Osteoblast (primary cell): Measurements from ENCODE around the gene CNOT6L. TPM values are rescaled to one million over a fixed set of nuclear protein-coding genes. Genes with fewer than 3 reads are reported as not detected.

Source experiments
- DNase-seq: peaks from one replicate; pipeline ENCODE4 v3.0.0; 2011; ENCODE audit warnings: low spot score, mixed read lengths; ENCODE audit not compliant: insufficient read length; ENCODE audit errors: missing footprints
- H2AFZ ChIP-seq: 2 replicates; pipeline ENCODE4 v1.6.0; 2011; ENCODE audit warnings: mild to moderate bottlenecking, low read length
- H3K27ac ChIP-seq: 2 replicates; pipeline ENCODE4 v1.5.1; 2011; ENCODE audit warnings: mild to moderate bottlenecking, low read depth, low read length, moderate library complexity
- H3K27me3 ChIP-seq: 2 replicates; pipeline ENCODE4 v1.6.0; 2012; ENCODE audit warnings: mild to moderate bottlenecking, control low read depth, inconsistent platforms, low read length, moderate library complexity; ENCODE audit not compliant: insufficient read depth
- H3K36me3 ChIP-seq: 2 replicates; pipeline ENCODE4 v1.5.1; 2011; ENCODE audit warnings: mild to moderate bottlenecking, low read length, control low read depth, moderate library complexity; ENCODE audit not compliant: insufficient read depth
- H3K4me1 ChIP-seq: 2 replicates; pipeline ENCODE4 v1.5.1; 2011; ENCODE audit warnings: mild to moderate bottlenecking, low read length, control low read depth, moderate library complexity; ENCODE audit not compliant: insufficient read depth
- H3K4me2 ChIP-seq: 2 replicates; pipeline ENCODE4 v1.6.0; 2011; ENCODE audit warnings: mild to moderate bottlenecking, low read length; ENCODE audit not compliant: insufficient read depth
- H3K4me3 ChIP-seq: fragments of 200-600 bp; sonication (generic); 3 replicates; pipeline ENCODE4 v1.5.1; 2012; ENCODE audit warnings: mild to moderate bottlenecking, low read length, inconsistent platforms; ENCODE audit not compliant: insufficient read depth
- H3K79me2 ChIP-seq: 2 replicates; pipeline ENCODE4 v1.6.0; 2012; ENCODE audit warnings: mild to moderate bottlenecking, low read length, control low read depth, inconsistent platforms; ENCODE audit not compliant: insufficient read depth
- H3K9me3 ChIP-seq: 2 replicates; pipeline ENCODE4 v1.5.1; 2011; ENCODE audit warnings: low read depth, low read length, control low read depth
- H4K20me1 ChIP-seq: 2 replicates; pipeline ENCODE4 v1.6.0; 2012; ENCODE audit warnings: mild to moderate bottlenecking, low read length, control low read depth; ENCODE audit not compliant: insufficient read depth
- CTCF ChIP-seq: IDR thresholded peaks from 2 replicates; pipeline ENCODE4 v1.5.1; 2011; ENCODE audit warnings: mild to moderate bottlenecking, low read depth, low read length, moderate library complexity; ENCODE audit errors: extremely low read depth
- total RNA-seq: library from RNA; depleted of rRNA; stranded (reverse); fragments of >200 nt; gene quantifications from 2 replicates; pipeline ENCODE4 v1.2.3, GENCODE V29; 2012

Gene CNOT6L
- total RNA-seq, 1 donor = 15.2 TPM

- H4K20me1 ChIP-seq = no peaks in the 10 kb centered on the region
- no peak overlapping the region for H3K4me3 ChIP-seq
- no peak for DNase-seq
Observed at GRCh38 chr4:77711469-77711868, 107.7 kb downstream of the CNOT6L start.

GRCh38 chr4:77710684-77711083 lies 108.5 kb downstream of the CNOT6L start:
- Histone ChIP-seq H3K27ac (no peak overlapping the region), H3K9me3 (no peaks in the 10 kb centered on the region), H3K4me3 (no peak overlapping the region), H2AFZ (no peak overlapping the region), H3K27me3 (no peaks in the 10 kb centered on the region), H3K4me1 (no peaks in the 10 kb centered on the region), H4K20me1 (no peaks in the 10 kb centered on the region), H3K4me2 (no peak overlapping the region), H3K79me2 (no peaks in the 10 kb centered on the region), H3K36me3 (no peaks in the 10 kb centered on the region)
- TF ChIP-seq CTCF = no peak
- no peak for DNase-seq

More at GRCh38 chr4:77711469-77711868, 107.7 kb downstream of the CNOT6L start:
- Histone ChIP-seq H3K4me1 (no peaks in the 10 kb centered on the region), H3K79me2 (no peaks in the 10 kb centered on the region), H3K4me2 (no peak overlapping the region), H3K36me3 (no peaks in the 10 kb centered on the region), H3K27ac (no peak overlapping the region), H3K27me3 (no peaks in the 10 kb centered on the region), H3K9me3 (no peaks in the 10 kb centered on the region), H2AFZ (no peak overlapping the region)
- no peak for TF ChIP-seq CTCF

GRCh38 chr4:77710059-77710458 lies 109.1 kb downstream of the CNOT6L start:
- no peaks in the 10 kb centered on the region for H4K20me1 ChIP-seq
- H3K79me2 ChIP-seq = no peaks in the 10 kb centered on the region
- no peak for TF ChIP-seq CTCF
- no peaks in the 10 kb centered on the region for H3K27me3 ChIP-seq
- H2AFZ ChIP-seq = no peak overlapping the region
- DNase-seq = no peak
- H3K27ac ChIP-seq = no peak overlapping the region
- no peak overlapping the region for H3K4me2 ChIP-seq
- H3K4me1 ChIP-seq = no peaks in the 10 kb centered on the region
- no peaks in the 10 kb centered on the region for H3K9me3 ChIP-seq
- no peaks in the 10 kb centered on the region for H3K36me3 ChIP-seq
- H3K4me3 ChIP-seq = no peak overlapping the region

DNA sequence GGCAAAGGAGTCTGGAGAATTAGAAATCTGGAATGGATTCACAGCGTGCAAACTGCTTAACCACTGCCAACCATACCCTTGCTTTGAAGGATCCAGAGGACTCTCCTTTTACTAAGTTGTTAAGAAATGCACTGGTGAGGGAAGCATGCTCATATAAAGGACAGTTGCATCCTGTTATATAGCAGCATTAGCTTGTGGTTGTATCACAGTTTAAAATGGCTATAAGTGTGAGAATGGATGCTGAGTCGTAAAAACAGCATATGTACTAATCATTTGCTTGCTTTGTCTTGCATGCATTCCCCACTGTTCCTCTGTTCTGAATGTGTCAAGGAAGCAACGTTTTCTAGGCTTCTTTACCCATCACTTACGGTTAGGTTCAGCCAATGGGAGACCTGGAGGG lies 112.5 kb downstream of the CNOT6L start:
- H3K4me3 ChIP-seq = no peak overlapping the region
- H3K4me2 ChIP-seq = no peak overlapping the region
- H3K4me1 ChIP-seq = no peaks in the 10 kb centered on the region
- no peaks in the 10 kb centered on the region for H3K36me3 ChIP-seq
- H4K20me1 ChIP-seq = no peaks in the 10 kb centered on the region
- H2AFZ ChIP-seq = no peak overlapping the region
- H3K9me3 ChIP-seq = no peaks in the 10 kb centered on the region
- no peak overlapping the region for H3K27ac ChIP-seq
- no peak for TF ChIP-seq CTCF
- DNase-seq = no peak
- no peaks in the 10 kb centered on the region for H3K27me3 ChIP-seq
- no peaks in the 10 kb centered on the region for H3K79me2 ChIP-seq
